OCI-LY3 (cell line): ENCODE data around the gene TMCC1.

Source experiments
- EZH2phosphoT487 ChIP-seq: fragments of 200-600 bp; shearing (Covaris generic); IDR thresholded peaks from 2 replicates; pipeline ENCODE4 v1.6.1; 2018; ENCODE audit warnings: antibody characterized with exemption, mixed run types, low read depth
- TF ChIP-seq, protein P1 (sequence below): fragments of 200-600, 300-600 bp; sonication (generic); IDR thresholded peaks from 2 replicates; pipeline ENCODE4 v1.5.1; 2014; ENCODE audit warnings: antibody characterized with exemption, low read length, low read depth

DNA sequence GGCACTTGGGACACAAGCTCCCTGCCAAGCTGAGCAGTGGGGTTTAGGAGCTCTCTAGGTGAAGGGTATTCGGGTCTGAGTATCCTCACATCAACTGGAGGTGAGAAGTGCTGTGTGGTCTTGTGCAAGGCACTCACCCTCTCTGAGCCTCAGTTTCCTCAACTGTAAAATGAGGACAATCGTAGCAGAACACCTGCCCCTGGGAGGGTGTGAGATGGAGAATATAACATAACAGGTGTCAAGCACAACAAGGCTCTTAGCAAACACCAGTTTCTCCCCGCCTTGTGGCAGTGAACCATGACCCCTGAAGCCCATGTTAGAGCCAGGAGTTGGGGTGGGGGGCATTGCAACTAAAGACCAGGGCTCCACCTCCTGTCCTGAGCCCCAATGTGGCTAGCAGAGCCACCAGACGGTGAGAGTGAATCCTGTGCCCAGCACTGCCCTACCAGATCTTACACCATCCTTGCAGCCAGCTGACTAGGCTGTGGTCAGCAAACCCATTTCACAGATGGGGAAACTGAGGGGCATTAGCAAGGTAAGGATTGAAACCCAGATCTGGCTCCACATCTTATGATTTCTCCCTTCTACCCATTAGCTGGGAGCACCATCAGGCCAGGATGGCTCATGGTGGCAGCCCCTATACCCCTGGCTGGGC, 284.4 kb downstream of the TMCC1 start:
- TF ChIP-seq, protein P1, sequence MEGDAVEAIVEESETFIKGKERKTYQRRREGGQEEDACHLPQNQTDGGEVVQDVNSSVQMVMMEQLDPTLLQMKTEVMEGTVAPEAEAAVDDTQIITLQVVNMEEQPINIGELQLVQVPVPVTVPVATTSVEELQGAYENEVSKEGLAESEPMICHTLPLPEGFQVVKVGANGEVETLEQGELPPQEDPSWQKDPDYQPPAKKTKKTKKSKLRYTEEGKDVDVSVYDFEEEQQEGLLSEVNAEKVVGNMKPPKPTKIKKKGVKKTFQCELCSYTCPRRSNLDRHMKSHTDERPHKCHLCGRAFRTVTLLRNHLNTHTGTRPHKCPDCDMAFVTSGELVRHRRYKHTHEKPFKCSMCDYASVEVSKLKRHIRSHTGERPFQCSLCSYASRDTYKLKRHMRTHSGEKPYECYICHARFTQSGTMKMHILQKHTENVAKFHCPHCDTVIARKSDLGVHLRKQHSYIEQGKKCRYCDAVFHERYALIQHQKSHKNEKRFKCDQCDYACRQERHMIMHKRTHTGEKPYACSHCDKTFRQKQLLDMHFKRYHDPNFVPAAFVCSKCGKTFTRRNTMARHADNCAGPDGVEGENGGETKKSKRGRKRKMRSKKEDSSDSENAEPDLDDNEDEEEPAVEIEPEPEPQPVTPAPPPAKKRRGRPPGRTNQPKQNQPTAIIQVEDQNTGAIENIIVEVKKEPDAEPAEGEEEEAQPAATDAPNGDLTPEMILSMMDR, result no peak
- TF ChIP-seq EZH2phosphoT487, result no peak
